GM19239 (cell line): ENCODE results near the gene NPHP4.
"Not testable (repeated sequence)": the region's sequence is repeated elsewhere in the genome, so short reads cannot be mapped to it uniquely, and the experiment has no call there.

ENCODE experiments used
- DNase-seq: peaks from one replicate; pipeline ENCODE4 v3.0.0; 2011; ENCODE audit warnings: low spot score; ENCODE audit not compliant: insufficient read length
- FAIRE-seq: peaks from 2 replicates; lab custom pipeline; 2011; peaks lifted over from hg19 to GRCh38; lab: Jason Lieb, UNC

The NPHP4 gene

DNA sequence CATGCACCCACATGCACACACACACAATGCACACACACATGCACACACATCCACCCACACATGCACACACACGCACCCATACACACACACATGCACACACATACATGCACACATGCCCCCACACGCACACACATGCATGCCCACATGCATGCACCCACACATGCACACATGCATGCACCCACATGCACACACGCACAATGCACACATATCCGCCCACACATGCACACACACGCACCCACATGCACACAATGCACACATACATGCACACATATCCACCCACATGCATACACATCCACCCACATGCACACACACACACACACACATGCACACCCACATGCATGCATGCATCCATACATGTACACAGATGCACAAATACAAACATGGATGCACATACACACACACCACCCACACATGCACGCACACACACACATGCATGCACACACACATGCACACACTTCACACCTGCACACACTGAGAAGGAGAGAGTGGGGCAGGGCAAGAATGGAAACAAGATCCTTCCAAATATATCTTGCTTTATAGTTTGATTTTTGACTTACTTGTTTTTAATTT, 123.2 kb downstream of the NPHP4 start:
- FAIRE-seq: no peak
- no peak for DNase-seq

- DNase-seq: no peak
- no peak for FAIRE-seq
These were observed 126.5 kb downstream of the NPHP4 start for GRCh38 chr1:5865774-5866173.

- DNase-seq: no peak
- no peak for FAIRE-seq
These were observed 127.2 kb downstream of the NPHP4 start for GRCh38 chr1:5865056-5865455.

- no peak for DNase-seq
- no peak for FAIRE-seq
These were observed 128.0 kb downstream of the NPHP4 start for GRCh38 chr1:5864256-5864655.

DNA sequence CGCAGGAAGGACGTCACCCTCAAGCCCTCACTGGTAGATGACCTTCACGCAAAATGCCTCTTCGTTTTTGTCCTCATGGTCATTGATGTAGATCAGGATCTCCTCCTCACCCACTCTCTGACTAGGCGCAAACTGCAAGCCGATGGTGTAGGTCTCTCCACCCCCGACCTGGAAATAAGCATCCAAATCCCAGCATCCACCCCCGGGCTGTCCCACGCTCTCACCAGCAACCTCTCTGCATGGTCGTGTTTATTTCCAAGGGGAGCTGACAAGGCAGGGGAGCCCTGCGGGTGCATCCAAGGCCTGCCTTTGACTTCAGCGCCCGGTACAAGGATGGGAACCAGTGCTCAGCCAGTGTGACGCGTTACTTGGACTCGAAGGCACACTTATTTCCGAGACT, 129.0 kb downstream of the NPHP4 start:
- FAIRE-seq (no peak), DNase-seq (no peak)

GRCh38 chr1:5861871-5862825, 130.1 kb downstream of the NPHP4 start:
- DNase-seq (no peak), FAIRE-seq (no peak)

DNA sequence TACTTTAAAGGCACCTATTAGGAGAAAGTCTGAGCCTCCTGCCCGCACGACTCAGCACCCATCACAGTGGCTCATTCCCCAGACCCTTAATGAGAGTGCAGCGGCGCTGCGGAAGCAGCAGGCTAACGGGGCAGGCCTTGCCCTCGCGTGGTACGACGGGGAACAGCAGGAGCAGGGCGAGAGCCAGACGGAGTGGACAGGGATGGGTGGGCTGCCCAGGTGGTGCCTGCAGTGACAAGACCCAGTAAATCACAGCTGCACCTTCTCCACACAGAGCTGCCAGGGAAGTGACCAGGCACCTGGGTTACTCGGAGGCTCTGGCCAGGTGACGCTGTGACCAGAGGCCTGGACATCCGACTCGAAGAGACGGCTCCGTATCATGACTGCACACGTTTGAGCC, 131.9 kb downstream of the NPHP4 start:
- FAIRE-seq (no peak), DNase-seq (no peak)

GRCh38 chr1:5859766-5860165, 132.5 kb downstream of the NPHP4 start:
- no peak for DNase-seq
- FAIRE-seq: no peak

- no peak for DNase-seq
- no peak for FAIRE-seq
These were observed 133.3 kb downstream of the NPHP4 start for GRCh38 chr1:5858844-5859407.

DNA sequence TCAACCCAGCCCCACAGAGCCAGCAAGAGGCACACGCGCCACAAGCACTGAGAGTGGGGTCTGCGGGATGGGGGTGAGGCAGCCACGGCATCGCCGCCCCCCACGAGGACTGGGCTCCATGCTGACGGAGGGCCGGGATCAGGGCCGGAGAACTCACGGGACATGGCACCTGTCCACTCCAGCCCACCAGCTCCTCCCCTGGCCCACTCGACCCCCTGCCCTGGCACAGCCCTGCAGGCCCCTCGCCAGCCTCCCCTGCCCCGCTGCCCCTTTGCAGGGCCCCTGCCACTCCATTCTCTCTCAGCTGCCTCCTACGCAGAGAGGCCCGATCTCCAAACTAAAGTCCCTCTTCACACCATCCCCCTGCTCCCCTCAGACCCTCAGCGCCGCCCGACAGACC, 134.0 kb downstream of the NPHP4 start:
- FAIRE-seq: no peak
- no peak for DNase-seq

DNA sequence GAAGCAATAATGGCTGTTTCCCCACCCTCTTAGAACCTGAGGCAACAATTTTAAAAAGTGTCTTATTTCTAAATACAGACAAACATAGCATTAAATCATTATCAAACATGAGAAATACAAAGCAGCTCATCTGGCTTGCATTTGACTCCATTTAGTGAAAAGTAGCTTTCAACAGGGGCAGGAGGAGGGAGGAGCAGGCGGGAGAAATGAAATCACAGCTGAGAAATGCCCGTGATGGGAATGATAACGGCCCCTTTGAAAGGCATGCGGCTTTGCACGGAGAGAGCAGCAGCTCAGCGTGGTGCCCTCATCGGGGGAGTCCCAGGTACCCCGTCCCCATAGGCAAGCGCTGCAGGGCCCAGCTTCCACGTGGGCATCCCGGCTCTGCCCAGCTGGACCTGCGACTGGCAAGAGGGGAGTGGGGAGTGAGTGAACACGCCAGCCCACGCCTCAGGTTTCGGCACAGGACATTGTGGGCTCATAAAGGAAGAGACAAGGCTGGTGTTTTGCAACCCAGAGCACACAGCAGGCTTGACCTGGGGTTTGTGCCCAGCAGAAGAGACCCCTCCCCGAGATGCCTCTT, 134.6 kb downstream of the NPHP4 start:
- DNase-seq (no peak), FAIRE-seq (no peak)

- DNase-seq (no peak), FAIRE-seq (no peak)
These were observed 135.2 kb downstream of the NPHP4 start for GRCh38 chr1:5857011-5857410.

DNA sequence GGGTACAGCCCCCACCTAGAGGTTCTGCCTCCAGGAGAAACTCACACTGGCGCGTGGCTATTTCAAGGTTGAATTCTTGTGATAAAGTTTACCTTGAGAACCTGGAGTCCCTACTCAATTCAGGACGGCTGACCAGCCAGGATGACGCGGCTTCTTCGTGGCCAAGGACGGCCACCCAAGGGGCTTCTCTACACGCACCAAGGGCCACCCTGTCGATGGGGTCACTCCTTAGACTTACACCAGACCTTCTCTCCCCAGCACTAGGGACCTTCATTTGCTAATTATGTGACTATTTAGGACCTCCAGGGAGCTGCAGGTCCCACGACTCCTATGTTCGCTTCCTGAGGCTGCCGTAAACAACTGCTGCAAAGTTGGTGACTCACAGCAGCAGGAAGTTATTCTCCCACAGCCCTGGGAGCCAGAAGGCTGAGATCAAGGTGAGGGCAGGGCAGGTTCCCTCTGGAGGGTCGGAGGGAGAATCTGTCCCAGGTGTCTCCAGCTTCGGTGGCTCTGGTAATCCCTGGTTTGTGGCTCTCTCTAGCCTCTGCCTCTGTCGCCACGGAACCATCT, 135.9 kb downstream of the NPHP4 start:
- DNase-seq (no peak), FAIRE-seq (no peak)

DNA sequence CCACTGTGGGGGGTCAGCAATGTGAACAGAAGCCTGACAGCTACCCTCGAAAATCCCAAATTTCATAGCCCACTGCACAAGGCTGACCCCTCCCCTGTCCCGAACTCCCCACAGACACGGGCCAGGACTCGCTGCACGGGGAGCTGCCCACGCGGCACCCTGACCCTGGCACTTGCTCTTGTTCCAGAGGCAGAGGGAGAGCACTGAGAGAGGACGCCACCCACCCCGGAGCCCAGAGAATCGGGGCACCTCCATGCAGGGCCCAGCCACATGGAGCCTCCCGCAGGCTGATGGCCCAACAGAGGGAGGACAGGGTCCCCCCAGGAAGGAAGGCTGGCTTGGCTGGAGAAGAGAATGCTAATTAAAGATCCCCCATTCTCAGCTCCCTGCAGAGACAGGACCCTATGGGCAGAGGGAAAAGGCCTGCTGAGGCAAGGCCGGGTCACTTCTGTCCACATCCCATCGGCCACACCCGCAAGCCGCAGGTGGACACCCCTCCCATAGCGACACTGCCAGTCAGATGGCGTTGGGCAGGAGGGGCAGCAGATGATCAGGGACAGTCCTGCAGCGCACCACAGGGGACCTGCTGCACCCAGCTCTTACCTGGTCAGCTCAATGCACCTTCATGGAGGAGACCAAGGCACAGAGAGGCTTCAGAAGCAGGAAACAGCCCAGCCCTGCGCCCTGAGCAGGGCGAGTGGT, 136.9 kb downstream of the NPHP4 start:
- no peak for FAIRE-seq
- no peak for DNase-seq

- no peak for FAIRE-seq
- DNase-seq: no peak
These were observed 137.5 kb downstream of the NPHP4 start for GRCh38 chr1:5854754-5855153.

DNA sequence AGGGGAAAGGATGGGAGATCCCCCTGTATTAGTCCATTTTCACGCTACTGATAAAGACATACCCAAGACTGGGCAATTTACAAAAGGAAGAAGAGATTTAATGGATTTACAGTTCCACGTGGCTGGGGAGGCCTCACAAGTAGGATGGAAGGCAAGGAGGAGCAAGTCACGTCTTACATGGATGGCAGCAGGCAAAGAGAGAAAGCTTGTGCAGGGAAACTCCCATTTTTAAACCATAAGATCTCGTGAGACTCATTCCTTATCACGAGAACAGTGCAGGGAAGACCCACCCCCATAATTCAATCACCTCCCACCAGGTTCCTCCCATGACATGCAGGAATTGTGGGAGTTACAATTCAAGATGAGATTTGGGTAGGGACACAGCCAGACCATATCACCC, 138.4 kb downstream of the NPHP4 start:
- not testable (repeated sequence) for FAIRE-seq, DNase-seq

DNA sequence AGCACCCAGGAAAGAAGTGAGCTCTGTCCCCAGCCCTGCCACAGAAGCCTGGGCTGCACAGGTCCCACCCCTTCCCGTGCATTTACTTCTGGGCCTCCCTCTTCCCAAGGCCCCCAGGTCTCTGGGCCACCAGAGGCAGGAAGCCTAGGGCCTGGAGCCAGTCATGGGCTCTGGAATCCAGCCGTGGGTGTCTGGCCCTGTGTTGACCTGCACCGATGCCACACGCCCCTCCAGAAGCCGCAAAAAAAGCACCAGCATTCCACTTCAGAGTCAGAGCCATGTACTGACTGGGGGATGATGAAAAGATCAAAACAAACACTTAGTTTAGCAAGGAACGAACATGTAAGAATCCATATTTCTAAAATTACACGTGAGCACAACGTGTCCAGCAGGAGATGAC, 141.7 kb downstream of the NPHP4 start:
- FAIRE-seq (no peak), DNase-seq (no peak)

DNA sequence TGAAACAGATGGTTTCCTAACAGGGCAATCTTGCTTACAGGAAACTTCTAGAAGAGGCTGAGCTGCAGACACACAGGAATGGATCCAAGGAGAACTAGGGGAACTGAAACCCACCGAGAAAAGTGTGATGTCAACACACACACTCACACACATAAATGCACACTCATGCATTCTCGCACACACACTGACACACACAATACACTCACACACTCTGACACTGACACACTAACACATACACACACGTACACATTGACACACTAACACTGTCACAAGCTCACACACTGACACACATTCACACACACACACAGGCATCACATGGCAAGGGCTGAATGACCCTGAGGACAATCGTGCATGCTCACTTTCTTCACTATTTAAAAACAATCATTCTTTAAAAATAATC, 142.7 kb downstream of the NPHP4 start:
- DNase-seq (no peak), FAIRE-seq (no peak)

- FAIRE-seq: no peak
- no peak for DNase-seq
These were observed 145.1 kb downstream of the NPHP4 start for GRCh38 chr1:5847013-5847659.

DNA sequence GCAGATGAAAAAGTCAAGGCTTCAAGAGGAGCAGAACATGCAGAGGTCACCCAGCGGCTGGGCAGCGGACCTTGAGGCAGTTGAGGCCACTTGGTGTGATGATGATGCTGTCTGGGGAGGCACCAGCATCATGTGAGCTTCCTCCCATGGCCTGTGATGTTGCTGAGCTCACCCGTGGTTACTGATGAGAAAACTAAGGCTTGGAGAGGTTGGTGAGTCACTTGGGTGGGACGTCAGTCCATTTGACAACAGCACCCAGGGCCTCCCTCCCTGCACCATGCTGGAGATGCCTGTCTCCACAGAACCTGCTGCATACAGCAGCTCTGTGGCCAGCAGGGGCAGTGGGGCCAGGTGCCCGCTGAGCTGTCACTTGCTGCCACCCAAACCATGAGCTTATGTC, 146.8 kb downstream of the NPHP4 start:
- FAIRE-seq: no peak
- DNase-seq: no peak
